ENCODE measurements around the gene KRTAP10-7.
"Not testable (repeated sequence)": the region's sequence is repeated elsewhere in the genome, so short reads cannot be mapped to it uniquely, and the experiment has no call there.

The KRTAP10-7 gene, protein sequence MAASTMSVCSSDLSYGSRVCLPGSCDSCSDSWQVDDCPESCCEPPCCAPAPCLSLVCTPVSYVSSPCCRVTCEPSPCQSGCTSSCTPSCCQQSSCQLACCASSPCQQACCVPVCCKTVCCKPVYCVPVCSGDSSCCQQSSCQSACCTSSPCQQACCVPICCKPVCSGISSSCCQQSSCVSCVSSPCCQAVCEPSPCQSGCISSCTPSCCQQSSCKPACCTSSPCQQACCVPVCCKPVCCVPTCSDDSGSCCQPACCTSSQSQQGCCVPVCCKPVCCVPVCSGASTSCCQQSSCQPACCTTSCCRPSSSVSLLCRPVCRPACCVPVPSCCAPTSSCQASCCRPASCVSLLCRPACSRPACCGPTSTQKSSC
- 0 reads per million in 2 donors for total RNA-seq

DNA sequence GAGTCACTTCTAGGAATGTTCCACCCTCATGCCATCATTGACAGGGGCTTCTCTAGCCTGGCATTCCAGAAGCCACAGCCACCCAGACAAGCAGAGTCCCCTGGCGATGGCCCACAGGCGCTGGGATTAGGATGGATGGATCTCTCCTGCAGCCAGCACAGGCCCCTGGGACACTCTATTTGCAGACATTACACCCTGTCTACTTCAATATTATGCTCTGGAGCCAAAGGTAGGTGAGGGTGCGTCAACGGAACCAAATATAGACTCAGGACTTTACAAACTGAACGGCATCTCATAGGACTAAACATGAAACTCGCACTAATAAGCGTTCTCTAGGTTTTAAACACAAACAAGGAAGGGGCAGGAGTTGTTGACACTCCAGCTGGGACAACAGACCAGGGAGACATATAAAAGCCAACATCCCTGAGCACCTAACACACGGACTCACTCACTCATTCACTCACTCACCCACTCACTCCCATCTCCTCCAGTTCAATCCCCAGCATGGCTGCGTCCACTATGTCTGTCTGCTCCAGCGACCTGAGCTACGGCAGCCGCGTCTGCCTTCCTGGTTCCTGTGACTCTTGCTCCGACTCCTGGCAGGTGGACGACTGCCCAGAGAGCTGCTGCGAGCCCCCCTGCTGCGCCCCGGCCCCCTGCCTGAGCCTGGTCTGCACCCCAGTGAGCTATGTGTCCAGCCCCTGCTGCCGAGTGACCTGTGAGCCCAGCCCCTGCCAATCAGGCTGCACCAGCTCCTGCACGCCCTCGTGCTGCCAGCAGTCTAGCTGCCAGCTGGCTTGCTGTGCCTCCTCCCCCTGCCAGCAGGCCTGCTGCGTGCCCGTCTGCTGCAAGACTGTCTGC is at the start of gene KRTAP10-7:
Gene KRTAP10-7, plus strand, starts transcription at position 480 of the 861 bp plus-strand sequence. Its CDS starts 25 bp downstream, at position 505.
- not testable (repeated sequence) for DNase-seq

DNA sequence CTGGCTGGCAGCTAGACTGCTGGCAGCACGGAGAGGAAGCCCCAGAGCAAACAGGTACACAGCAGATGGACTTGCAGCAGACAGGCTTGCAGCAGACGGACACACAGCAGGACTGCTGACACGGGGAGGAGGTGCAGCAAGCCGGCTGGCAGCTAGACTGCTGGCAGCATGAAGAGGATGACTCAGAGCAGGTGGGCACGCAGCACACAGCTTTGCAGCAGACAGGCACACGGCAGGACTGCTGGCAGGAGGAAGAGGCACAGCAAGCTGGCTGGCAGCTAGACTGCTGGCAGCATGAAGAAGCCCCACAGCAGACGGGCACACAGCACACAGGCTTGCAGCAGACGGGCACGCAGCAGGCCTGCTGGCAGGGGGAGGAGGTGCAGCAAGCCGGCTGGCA is 49.6 kb upstream of the KRTAP10-7 start:
- no peak for DNase-seq

DNA sequence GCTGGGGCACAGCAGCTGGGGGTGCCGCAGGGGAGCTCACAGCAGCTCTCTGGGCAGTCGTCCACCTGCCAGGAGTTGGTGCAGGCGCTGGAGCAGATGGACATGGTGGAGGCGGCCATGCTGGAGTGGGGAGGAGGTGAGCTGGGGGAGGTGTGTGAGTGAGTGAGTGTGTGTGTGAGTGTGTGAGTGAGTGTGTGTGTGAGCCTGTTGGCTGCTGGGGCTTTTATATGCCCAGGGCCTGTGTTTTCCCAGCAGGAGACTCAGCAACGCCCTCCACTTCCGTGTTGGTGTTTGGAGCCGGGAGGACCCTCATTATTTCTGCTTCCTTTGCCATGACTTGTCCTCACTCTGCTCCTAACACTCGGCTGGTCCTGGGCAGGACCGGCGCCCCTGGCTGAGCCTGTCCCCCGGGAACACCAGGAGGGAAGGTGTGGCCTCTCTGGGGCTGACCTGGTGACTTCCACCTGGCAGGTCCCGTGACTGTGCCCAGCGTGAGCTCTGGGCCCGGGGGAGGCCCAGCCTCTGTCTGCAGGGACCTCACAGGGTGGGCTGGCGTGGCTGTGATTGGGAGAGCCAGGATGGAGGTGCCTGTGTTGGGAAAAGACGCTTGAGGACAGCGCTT is 48.9 kb upstream of the KRTAP10-7 start, which contains the start of gene KRTAP10-2:
Gene KRTAP10-2, minus strand, starts transcription at position 166 of the 622 bp plus-strand sequence. Its CDS starts 47 bp downstream, at position 119.
- DNase-seq = no peak

DNA sequence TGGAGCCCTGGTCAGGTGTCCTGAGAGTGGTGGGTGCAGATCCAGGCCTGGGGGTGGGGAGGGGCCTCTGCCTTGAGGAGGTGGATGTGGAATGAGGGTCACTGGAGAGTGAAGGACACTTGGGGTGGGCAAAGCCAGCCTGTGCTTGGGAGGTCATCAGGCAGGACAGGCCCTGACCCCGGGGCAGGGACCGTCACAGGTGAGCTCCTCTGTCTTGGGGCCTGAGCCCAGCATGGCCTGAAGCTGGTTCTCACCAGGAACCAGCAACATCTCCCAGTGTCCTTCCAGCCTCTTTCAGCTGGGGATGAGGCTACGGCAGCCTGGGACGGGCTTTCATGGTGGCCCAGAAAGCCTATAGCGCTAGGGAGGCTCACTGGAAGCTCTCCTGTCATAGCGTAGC is 48.3 kb upstream of the KRTAP10-7 start:
- DNase-seq = no peak

DNA sequence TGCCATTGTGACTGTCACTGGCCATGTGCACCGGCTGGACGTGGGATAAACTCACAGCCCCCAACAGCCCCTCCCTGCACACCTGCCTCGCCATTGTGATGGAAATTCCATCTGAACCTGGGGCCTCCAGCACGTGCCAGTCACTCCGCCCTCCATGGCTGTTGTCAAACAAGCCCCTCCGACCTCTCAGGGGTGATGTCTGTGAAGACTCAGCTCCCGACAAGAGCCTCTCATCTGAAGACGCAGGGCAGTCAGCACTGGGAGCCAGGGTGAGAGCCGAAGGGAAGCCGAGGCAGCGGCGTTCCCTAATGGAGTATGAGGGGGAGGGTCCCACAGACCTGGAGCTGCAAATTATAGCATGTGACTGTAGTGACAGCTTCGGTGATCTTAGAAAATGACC is 47.7 kb upstream of the KRTAP10-7 start:
- DNase-seq = no peak

DNA sequence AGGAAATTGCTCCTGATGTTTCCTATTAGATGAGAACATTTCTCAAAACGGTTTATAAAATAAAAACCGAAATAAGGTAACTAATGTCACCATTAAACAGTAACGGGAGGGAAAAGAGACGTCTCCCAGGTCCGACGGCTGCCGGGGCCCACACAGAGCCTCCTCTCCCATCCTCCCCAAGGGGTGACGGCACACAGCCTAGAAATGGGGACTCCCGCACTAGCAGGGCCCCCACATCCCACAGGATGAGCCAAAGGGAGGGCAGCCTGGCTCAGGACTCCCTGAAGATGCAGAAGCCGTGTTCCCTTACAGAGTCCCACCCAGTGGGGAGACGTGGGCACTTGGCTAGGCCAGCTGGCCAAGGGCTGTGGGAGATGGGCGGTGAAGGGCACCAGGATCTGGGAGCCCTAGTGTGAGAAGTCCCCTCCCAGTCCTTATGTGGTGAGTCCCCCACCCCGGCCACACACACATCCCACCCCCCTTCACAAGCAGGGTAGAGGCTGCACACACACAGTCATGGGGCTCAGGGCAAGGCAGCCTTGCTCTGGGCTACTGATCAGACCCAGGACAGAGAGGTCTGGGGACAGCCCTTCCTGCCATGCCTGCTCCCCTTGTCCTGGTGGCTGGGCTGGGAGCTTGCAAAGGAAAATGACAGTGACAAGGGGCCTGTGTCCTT is 45.1 kb upstream of the KRTAP10-7 start:
- DNase-seq = no peak

DNA sequence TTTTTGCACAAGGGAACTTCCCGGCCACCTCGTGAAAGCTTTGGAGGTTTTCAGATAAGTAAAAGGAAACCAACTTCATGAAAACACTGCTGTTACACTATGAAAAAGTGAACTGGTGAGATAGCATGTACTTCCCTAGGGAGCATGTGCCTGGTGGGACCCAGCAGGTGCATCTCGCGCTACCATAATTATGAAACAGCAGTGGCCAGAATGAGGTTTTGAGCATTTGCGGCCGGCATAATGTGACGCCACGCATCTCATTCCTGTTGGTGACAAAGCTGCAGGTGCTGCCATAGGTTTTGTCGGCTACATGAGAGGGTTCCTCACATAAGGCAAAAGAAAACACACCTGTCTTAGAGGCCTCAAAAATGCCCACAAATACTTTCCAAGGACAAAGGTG is 43.5 kb upstream of the KRTAP10-7 start:
- DNase-seq = no peak

DNA sequence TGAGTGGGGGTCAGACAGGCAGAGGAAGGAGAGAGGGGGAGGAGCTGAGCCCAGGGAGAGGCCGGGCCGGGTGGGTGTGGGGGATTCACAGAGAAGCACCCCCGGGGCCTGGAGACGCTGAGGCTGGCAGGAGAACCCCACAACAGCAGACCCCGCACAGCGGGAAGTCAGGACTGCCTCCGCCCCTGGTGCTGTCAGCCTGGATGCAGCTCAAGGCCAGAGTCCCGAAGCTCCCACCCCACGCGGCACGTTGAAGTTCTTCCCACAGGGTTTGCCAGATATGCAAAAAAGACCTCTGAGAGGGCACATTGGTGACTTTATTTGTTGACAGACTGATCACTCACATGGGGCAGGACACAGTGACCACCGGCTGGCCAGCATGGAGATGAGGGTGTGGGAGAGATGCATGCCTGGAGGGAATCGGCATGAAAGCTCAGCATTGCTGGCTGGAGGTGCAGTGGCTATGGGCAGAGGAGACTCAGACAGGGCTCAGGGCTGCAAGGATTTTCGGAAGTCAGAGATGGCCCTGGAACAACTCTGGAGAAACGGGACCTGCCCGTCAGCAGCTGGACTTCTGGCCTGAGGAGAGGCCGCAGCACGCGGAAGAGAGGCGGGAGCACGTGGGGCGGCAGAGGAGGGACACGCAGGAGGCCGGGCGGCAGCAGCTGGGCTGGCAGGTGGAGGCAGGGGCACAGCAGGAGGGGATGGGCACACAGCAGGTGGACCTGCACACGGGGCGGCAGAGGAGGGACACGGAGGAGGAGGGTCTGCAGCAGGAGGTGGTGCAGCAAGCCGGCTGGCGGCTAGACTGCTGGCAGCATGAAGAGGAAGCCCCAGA is 42.7 kb upstream of the KRTAP10-7 start:
- no peak for DNase-seq

DNA sequence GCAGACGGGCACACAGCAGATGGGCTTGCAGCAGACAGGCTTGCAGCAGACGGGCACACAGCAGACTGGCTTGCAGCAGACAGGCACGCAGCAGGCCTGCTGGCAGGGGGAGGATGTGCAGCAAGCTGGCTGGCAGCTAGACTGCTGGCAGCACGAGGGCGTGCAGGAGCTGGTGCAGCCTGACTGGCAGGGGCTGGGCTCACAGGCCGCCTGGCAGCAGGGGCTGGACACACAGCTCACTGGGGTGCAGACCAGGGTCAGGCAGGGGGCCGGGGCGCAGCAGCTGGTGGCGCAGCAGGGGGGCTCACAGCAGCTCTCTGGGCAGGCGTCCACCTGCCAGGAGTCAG is 42.1 kb upstream of the KRTAP10-7 start:
- DNase-seq = not testable (repeated sequence)

DNA sequence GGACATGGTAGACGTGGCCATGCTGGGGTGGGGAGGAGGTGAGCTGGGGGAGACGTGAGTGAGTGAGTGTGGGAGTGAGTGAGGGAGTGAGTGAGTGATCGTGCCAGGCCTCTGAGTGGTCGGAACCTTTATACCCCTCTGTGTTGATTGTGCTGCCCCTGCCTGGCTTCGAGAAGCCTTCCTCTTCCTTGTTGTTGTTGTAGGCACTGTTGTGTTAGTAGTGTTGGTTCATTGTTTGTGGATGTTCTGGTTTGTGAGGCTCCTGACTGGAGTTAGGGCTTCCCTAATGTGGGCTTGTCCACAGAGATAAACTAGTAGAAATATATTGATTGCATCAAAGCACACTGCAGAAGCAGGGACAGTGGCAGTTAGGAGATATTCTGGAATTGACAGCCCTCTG is 41.7 kb upstream of the KRTAP10-7 start, which contains the start of gene KRTAP10-3:
Gene KRTAP10-3, minus strand, starts transcription at position 101 of the 400 bp plus-strand sequence. Its CDS starts 80 bp downstream, at position 21.
- DNase-seq = no peak

DNA sequence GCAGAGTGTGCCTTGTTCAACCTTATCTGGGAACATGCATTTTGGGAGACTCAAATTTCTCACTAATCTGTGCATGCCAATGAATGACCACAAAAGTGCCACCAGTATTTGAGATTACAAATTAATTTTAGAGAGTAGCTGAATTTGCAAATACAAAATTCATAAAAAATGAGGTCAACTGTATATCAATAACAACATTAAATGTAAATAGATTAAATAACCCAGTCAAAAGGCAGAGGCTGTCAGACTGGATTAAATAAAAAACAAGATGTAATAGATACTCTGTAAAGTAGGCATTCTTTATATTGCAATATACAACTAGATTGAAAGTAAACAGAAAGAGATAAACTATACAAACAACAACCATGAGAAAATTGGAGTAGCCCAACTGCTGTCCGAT is 36.3 kb upstream of the KRTAP10-7 start:
- no peak for DNase-seq

DNA sequence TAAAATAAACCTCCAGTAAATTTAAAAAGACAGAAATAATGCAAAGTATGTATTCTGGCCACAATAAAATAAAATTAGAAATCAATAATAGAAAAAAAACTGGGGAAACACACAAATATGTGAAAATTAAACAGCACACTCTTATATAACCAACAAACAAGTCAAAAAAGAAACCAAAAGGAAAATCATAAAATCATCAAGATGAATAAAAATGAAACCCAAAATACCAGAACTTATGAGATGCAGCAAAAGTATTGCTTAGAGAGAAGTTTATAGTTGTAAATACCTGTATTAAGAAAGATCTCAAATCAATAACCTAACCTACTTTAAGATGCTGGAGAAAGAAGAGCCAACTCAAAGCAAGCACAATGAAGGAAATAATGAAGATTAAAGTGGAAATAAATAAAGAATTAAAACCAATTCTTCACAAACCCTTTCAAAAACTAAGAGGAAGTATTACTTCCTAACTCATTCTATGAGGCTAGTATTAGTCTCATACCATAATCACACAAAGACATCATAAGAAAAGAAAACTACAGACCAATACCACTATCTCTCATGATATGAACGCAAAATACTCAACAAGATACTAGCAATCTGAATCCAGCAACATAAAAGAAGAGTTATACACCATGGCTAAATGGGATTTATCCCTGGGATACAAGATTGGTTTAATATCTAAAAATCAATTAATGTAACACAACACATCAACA is 35.4 kb upstream of the KRTAP10-7 start:
- DNase-seq = no peak

DNA sequence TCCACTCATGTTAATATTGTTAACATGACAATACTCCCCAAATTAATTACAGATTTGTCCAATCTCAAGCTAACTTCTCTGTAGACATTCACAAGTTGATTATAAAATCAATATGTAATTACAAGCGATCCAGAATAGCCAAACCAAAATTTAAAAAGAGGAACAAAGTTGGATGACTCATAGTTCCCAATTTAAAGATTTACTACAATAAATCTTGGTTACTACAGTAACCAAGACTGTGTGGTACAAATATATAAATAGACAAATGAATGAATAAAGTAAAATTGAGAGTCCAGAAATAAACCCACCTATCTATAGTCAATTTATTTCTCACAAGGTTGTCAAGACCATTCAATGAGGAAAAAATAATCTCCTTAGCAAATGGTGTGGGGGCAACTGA is 34.0 kb upstream of the KRTAP10-7 start:
- DNase-seq = no peak

DNA sequence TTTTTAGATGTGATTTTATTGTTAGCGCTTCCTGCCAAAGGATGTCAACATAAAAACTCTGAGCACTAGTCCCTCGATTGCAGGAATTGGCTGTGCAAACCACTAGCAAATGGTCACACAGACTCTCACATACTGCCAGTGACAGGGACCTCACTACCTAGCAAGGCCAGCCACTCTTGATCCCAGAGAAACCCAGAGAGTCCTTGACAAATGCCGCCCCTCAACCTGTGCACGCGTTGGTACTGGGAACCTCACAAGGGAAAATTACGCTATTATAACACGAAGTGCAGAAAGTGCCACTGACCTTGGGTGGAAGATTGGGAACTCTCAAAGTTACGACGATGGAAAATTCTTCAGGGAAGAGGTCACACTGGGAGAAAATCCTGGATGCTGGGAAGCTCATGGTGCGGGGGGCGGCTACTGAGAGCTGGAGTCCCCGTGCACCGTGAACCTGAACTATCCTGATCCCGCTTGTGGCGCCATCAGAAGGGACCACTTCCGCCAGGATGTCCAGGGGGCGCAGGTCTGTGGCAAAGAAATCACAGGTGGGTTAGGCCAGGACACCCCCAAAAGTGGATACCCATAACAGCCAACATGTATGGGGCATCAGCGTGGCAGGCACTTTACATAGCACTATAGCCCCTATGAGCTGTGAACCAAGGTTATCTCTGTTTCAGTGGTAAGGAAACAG is 32.8 kb upstream of the KRTAP10-7 start:
- no peak for DNase-seq

DNA sequence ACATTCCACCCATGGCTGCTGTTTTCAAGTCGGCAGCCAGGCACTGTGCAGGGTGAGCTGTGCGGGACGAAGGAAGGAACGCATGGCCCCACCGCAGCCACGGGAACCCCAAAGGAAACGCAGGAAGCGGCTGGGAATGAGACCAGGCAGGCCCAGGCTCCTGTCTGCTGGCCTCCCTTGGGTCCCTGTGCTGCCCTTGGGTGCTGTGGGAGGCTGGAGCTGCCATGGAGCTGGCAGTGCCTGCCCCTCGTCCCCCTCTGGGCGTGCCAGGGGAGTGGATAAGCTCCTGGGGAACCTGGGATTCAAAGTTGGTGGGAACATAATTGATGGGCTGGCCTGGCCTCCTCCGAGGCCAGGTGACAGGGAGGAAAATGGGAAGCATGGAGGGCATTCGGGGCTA is 32.1 kb upstream of the KRTAP10-7 start:
- DNase-seq = no peak

DNA sequence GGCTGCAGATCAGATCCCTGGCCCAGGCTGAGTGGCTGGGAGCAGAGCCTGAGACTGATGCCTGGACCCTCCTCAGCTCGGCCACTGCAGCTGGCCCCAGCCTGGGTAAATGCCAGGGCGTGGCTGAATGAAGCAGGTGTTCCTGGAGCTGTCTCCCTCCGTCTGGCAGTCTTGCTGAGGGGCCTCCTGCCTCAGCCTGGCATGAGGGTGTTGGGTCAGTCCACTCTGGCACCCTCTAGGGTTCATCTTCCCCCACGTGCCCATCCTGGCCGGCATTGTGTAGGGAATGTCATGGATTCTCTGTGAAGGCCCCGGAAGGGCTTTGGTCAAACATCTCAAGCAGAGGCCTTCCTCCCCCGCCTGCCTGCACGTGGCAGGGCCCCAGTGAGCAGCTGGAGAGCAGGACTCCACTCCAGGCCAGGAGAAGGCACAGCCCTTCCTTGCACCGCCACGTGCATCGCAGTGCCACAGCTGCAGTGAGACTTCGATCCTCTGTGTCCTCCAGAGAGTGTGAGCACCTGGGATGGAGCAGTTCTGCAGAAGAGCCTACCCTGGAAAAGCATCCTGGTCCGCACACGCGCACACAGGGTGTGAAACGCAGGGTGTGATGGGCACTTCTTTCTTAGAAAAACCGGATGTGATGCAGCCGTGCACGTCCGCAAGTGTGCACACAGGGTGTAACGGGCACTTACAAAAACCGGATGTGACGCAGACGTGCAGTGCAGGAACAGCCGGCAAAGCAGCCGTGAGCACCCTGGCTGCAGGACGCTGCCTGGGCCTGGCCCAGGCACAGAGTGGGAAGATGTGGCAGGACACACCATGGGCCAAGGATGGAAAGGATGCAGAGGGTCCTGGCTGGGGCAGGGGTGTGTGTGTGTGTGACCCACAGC is 31.5 kb upstream of the KRTAP10-7 start:
- no peak for DNase-seq

DNA sequence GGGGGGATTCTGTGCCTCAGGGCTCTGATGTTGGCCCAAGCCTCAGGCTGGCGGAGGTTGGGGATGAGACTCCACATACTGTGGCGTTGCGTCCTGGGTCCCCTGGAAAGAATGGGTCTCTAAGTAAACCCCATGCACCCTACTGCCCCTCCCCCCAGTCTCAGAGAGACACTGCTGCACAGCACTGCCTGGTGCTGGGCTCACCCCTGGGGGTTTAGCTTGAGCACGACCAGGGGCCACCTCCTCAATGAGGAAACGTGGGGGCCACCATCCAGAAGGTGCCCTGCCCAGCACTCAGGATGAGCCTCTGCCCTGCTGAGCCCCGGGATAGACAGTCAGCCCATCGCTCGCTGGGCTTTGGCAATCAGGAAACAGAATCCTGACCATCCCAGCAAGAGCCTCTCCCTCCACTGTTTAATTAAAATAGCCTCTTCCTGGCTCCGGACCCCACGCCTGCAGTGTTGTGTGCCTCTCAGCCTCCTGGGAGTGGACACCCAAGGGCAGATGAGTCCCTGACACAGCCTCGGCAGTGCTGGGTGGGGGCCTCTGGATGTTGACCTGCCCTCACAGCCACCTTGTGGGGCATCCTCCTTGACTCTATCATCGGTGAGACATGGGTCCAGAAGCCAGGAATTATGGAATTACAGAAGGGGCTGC is 30.4 kb upstream of the KRTAP10-7 start:
- no peak for DNase-seq

DNA sequence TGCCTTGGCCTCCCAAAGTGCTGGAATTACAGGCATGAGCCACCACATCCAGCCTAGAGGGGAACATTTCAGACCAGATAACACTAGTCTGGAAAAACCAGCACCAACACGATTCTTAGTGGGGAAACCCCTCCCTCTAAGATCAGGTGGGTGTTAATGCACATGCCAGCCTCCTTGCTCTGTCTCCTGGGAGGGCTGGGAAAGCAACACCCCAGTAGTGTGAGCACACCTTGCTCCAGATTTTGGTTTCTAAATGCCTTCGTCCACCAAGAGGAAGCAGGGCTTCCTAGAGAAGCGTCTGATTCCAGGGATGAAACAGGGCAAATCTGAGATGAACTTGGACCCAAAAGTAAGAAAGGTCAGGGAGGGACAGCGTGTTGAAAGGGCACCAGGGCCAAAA is 29.1 kb upstream of the KRTAP10-7 start:
- DNase-seq = no peak

All from T-helper 9 cell (primary cell).